Chondrocyte (in vitro differentiated cells): ENCODE data around the gene SPOCK1. TPM values are rescaled to one million over a fixed set of nuclear protein-coding genes. Genes with fewer than 3 reads are reported as not detected.

Source experiments
- DNase-seq: peaks from one replicate; pipeline ENCODE4 v3.0.0; 2021; ENCODE audit warnings: mixed read lengths, low spot score
- H3K27ac Mint-ChIP-seq: one replicate; pipeline ENCODE4 v1.8.0; 2021; ENCODE audit warnings: mild to moderate bottlenecking, moderate library complexity, mixed read lengths; ENCODE audit not compliant: unreplicated experiment
- H3K27me3 Mint-ChIP-seq: 2 replicates; pipeline ENCODE4 v1.8.0; 2021; ENCODE audit warnings: low read depth, mixed read lengths
- H3K36me3 Mint-ChIP-seq: 2 replicates; pipeline ENCODE4 v1.8.0; 2021; ENCODE audit warnings: low read depth, mixed read lengths
- H3K4me1 Mint-ChIP-seq: 2 replicates; pipeline ENCODE4 v1.8.0; 2021; ENCODE audit warnings: low read depth, mild to moderate bottlenecking, mixed read lengths
- H3K4me3 Mint-ChIP-seq: one replicate; pipeline ENCODE4 v1.8.0; 2021; ENCODE audit warnings: mild to moderate bottlenecking, moderate library complexity, mixed read lengths; ENCODE audit not compliant: unreplicated experiment
- H3K9me3 Mint-ChIP-seq: 2 replicates; pipeline ENCODE4 v1.8.0; 2021; ENCODE audit warnings: low read depth, mixed read lengths
- total RNA-seq: library from RNA; stranded (reverse); gene quantifications from 3 replicates; pipeline ENCODE4 v1.2.1, GENCODE V29; 2021
- TF ChIP-seq, protein P1 (sequence below): fragments of 200-600 bp; sonication (generic); IDR thresholded peaks from 2 replicates; pipeline ENCODE4 v1.5.0; 2021; ENCODE audit warnings: antibody characterized with exemption, mild to moderate bottlenecking, moderate library complexity

SPOCK1 gene
- total RNA-seq, 1 donor from 2014 or later, result 127 TPM

DNA sequence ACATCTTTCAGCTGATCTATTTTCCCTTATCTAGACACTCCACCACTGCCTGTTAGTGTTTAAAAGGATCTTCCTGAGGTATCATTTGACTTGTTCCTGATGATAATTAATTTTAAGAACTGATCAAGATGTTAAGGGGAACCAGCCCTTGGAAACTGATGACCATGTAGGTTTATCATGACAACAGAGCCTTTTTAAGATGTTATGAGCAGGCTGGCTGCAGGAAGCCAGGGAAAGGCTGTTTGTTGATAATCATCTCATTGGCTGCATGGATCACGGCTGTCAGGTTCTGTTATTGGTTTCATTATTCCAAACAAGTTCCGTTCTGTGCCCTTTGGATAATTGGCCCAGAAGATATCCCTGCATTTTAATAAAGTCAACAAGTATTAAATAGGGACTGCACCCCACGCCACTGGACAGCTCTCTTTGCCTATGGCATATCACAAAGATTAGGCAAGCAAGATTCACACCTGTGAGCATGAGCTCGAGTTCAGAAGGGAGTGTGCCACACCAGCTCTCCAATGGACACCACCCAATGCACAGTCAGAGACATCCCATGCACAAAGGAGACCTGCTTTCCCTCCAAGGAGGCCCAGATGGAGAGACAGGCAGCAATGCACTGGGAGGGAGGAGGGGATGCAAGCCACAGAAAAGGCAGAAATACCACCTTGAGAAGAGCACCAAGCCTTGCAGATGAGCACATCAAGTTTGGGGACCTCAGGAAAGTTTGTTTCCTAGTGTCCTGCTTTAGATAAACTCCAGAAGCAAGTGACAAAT is 88.7 kb downstream of the SPOCK1 start:
- TF ChIP-seq, protein P1, sequence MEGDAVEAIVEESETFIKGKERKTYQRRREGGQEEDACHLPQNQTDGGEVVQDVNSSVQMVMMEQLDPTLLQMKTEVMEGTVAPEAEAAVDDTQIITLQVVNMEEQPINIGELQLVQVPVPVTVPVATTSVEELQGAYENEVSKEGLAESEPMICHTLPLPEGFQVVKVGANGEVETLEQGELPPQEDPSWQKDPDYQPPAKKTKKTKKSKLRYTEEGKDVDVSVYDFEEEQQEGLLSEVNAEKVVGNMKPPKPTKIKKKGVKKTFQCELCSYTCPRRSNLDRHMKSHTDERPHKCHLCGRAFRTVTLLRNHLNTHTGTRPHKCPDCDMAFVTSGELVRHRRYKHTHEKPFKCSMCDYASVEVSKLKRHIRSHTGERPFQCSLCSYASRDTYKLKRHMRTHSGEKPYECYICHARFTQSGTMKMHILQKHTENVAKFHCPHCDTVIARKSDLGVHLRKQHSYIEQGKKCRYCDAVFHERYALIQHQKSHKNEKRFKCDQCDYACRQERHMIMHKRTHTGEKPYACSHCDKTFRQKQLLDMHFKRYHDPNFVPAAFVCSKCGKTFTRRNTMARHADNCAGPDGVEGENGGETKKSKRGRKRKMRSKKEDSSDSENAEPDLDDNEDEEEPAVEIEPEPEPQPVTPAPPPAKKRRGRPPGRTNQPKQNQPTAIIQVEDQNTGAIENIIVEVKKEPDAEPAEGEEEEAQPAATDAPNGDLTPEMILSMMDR, result no peak
- Mint-ChIP-seq H3K4me1 (peaks cover 10% of the 10 kb centered on the region), H3K27ac (no peak overlapping the region), H3K9me3 (no peaks in the 10 kb centered on the region), H3K4me3 (no peak overlapping the region), H3K27me3 (no peaks in the 10 kb centered on the region), H3K36me3 (no peaks in the 10 kb centered on the region)
- no peak for DNase-seq

DNA sequence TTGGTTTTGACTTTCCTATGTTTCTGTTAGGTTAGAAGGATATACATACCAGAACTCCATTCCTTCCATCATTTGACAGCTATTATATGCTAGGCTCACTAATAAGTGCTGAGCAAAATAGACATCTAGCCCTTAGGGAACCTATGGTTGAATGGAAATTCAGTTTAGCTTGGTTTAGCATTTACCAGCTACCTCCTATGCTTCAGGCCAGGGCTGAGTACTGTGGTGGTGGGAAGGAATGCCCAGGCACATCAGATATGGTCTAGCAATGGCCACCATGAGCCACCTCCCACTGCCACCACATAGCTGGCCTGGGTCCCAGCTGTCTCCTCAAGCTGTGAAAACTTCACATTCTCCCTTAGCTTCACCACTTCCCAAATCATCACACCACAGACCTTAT is 89.4 kb downstream of the SPOCK1 start:
- peaks cover 3% of the 10 kb centered on the region for H3K4me1 Mint-ChIP-seq
- no peaks in the 10 kb centered on the region for H3K36me3 Mint-ChIP-seq
- TF ChIP-seq, protein P1, result no peak
- no peak for DNase-seq
- H3K4me3 Mint-ChIP-seq, result no peak overlapping the region
- H3K9me3 Mint-ChIP-seq, result no peaks in the 10 kb centered on the region
- H3K27me3 Mint-ChIP-seq, result no peaks in the 10 kb centered on the region
- H3K27ac Mint-ChIP-seq, result no peak overlapping the region

DNA sequence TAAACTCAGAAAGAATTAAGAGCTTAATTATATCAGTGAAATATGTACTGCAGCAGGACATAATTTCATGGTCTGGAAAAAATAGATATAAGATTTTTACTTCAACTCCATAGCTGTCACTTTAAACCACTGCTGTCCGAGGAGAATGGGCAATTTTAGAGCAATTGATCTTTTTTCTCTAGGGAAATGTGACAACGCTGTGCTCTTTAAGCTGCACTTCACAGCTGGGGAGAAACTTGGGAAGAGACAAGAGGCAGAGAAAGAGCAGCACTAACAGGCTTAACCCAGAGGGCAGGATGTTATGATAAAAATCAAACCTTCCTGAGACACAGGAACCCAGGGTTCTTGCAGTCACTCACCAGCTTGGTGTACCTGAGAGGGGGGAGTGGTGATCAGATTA is 92.0 kb downstream of the SPOCK1 start:
- Mint-ChIP-seq H3K27me3 (no peaks in the 10 kb centered on the region), H3K9me3 (no peaks in the 10 kb centered on the region), H3K4me1 (no peaks in the 10 kb centered on the region), H3K36me3 (no peaks in the 10 kb centered on the region), H3K27ac (no peak overlapping the region), H3K4me3 (no peak overlapping the region)
- no peak for DNase-seq
- TF ChIP-seq, protein P1, result no peak

DNA sequence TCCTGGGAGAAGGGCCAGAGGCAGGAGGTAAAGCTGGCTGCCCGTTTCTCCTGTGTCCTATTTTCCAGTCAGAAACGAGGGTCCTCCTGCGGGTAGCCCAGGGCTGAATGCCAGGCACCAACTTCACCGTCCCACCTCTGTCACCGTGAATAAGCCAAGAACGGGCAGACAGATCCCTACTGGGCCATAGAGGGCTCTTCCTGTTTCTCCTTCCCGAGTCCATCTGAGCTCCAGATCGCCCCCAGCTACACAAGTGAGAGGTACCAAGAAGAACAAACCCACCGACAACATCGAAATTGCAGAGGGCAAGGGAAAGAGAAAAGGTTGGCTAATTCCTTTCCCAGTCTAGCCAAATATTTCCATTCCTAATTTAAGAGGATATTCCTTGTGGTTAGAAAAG is 93.7 kb downstream of the SPOCK1 start:
- Mint-ChIP-seq H3K4me1 (no peaks in the 10 kb centered on the region), H3K27me3 (no peaks in the 10 kb centered on the region)

DNA sequence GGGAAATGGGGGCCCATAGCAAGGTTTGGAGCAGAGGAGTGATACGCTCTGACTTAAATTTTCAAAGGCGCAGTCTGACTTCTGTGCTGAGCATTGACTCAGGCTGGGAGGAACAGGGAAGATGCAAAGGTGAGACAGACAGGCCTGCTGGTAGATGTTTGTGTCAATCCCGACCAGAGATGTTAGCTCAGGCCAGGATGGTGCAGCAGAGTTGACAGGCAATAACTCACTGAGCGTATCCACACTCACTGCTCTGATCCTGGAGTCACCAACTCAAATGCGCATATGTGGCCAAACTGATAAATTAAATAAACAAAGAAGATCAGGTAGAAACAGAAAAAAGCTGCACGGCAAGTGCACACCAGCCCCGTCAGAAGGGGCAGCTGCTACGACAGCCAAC is 95.3 kb downstream of the SPOCK1 start:
- TF ChIP-seq, protein P1, result no peak
- no peak overlapping the region for H3K4me3 Mint-ChIP-seq
- H3K36me3 Mint-ChIP-seq, result no peaks in the 10 kb centered on the region
- no peak overlapping the region for H3K27ac Mint-ChIP-seq
- no peaks in the 10 kb centered on the region for H3K4me1 Mint-ChIP-seq
- no peaks in the 10 kb centered on the region for H3K27me3 Mint-ChIP-seq
- no peak for DNase-seq
- H3K9me3 Mint-ChIP-seq, result no peaks in the 10 kb centered on the region

More for the DNA sequence above, 93.7 kb downstream of the SPOCK1 start:
- DNase-seq, result no peak
- H3K9me3 Mint-ChIP-seq, result no peaks in the 10 kb centered on the region
- TF ChIP-seq, protein P1, result no peak
- H3K36me3 Mint-ChIP-seq, result no peaks in the 10 kb centered on the region
- H3K4me3 Mint-ChIP-seq, result no peak overlapping the region
- no peak overlapping the region for H3K27ac Mint-ChIP-seq
